ENCODE results near the gene STAMBPL1. TPM values are rescaled to one million over a fixed set of nuclear protein-coding genes. Genes with fewer than 3 reads are reported as not detected.
"Not testable (repeated sequence)": the region's sequence is repeated elsewhere in the genome, so short reads cannot be mapped to it uniquely, and the experiment has no call there.

Gene STAMBPL1
- total RNA-seq, 4 donors from 2014 or later: 13.3 to 35.8 (median 14.2) TPM

GRCh38 chr10:88877298-88877697, 2.7 kb upstream of the STAMBPL1 start:
- TF ChIP-seq POLR2A (IDR thresholded peaks at IDR 0.05): no peak
- no peak for TF ChIP-seq POLR2AphosphoS5 (IDR thresholded peaks at IDR 0.05)
- TF ChIP-seq, protein P1, sequence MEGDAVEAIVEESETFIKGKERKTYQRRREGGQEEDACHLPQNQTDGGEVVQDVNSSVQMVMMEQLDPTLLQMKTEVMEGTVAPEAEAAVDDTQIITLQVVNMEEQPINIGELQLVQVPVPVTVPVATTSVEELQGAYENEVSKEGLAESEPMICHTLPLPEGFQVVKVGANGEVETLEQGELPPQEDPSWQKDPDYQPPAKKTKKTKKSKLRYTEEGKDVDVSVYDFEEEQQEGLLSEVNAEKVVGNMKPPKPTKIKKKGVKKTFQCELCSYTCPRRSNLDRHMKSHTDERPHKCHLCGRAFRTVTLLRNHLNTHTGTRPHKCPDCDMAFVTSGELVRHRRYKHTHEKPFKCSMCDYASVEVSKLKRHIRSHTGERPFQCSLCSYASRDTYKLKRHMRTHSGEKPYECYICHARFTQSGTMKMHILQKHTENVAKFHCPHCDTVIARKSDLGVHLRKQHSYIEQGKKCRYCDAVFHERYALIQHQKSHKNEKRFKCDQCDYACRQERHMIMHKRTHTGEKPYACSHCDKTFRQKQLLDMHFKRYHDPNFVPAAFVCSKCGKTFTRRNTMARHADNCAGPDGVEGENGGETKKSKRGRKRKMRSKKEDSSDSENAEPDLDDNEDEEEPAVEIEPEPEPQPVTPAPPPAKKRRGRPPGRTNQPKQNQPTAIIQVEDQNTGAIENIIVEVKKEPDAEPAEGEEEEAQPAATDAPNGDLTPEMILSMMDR (IDR thresholded peaks at IDR 0.05): no peak
- no peak for TF ChIP-seq EP300 (IDR thresholded peaks at IDR 0.05)
- no peaks in the 10 kb centered on the region for H3K36me3 ChIP-seq
- no peaks in the 10 kb centered on the region for H3K9me3 ChIP-seq
- H3K27me3 ChIP-seq: no peaks in the 10 kb centered on the region
- H3K4me1 ChIP-seq: peaks cover 26% of the 10 kb centered on the region
- no peak overlapping the region for H3K4me3 ChIP-seq
- 93% methylated on average over 6 of the region's 6 CpGs for WGBS
- no peak for DNase-seq (ENCODE audit: low spot score in 2 of 2)
- H3K27ac ChIP-seq: no peak overlapping the region

DNA sequence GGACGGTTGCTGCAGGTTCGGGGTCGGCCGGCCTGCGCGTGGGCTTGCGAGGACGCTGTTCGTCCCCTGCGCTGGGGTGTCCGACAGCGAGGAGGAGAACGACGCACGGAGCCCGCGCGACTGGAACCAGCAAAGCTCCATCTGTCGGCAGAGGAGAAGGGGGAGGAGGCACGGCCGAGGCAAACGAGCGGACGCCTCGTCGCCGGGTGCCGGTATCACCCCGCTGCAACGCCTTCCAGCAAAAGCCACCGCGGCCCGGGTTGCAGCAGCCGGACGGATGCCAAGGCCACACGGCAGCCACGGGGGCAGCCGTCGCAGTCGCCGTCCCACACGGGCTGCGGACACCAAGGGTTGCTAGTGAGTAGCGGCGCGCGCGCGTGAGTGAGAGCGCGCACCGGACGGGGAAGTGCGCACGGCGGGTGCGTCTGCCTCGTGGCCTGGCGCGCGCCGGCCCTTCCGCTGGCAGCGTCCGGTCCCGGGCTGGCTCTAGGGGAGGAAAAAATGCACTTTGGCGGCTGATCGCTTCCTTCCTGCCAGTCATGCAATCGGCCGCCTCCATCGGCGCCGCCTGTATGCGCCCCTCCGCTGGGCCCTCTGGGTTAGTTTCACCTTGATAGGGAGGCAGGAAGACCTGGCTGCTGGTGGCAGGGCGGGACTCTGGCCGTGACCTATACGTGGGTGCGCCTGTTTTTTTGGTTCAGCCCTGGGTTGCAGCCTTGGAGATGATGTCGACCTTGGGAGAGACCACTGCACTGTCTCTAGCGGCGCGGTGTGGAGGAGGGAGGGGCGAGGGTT, 434 bp downstream of the STAMBPL1 start:
- no peaks in the 10 kb centered on the region for H3K27me3 ChIP-seq
- H3K4me1 ChIP-seq: peaks cover 36% of the 10 kb centered on the region
- peak; percentile 86 to 89 for DNase-seq (ENCODE audit: low spot score in 2 of 2)
- no peaks in the 10 kb centered on the region for H3K36me3 ChIP-seq
- 0% methylated on average over 38 of the region's 84 CpGs for WGBS
- peak overlapping the region; percentile 65 for H3K4me3 ChIP-seq
- TF ChIP-seq POLR2AphosphoS5 (IDR thresholded peaks at IDR 0.05) (peak; percentile 11 to 86 (median 77)), POLR2A (IDR thresholded peaks at IDR 0.05) (peak in 1 of 2 donors; percentile 69), EP300 (IDR thresholded peaks at IDR 0.05) (no peak)
- TF ChIP-seq, protein P1 (IDR thresholded peaks at IDR 0.05): peak in 1 of 2 donors; percentile 24
- no peaks in the 10 kb centered on the region for H3K9me3 ChIP-seq
- peak overlapping the region; percentile 93 for H3K27ac ChIP-seq

DNA sequence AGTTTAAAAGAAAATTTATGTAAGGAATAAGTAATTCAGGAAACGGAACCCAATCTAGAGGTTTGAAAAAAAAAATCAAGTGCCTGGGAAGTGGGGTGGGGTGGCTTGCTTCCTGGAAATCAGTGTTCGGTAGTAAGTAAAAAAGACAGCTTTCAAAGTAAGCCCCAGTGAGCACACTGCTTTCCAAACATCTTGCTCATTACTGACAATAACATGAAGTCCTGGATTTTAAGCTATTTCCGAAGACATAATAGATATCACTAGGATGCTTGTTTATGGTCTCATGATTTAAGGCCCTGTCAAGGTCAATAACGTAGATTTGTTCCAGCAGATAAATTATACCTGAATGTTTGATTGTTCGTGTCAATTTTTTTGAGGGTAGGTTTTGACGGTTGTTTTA, 1.3 kb downstream of the STAMBPL1 start:
- Histone ChIP-seq H3K9me3 (no peaks in the 10 kb centered on the region), H3K27ac (peak overlapping the region; percentile 93), H3K4me1 (peaks cover 36% of the 10 kb centered on the region), H3K27me3 (no peaks in the 10 kb centered on the region), H3K4me3 (peak overlapping the region; percentile 65), H3K36me3 (no peaks in the 10 kb centered on the region)
- TF ChIP-seq POLR2AphosphoS5 (IDR thresholded peaks at IDR 0.05) (no peak), EP300 (IDR thresholded peaks at IDR 0.05) (no peak), POLR2A (IDR thresholded peaks at IDR 0.05) (no peak)
- TF ChIP-seq, protein P1 (IDR thresholded peaks at IDR 0.05): no peak
- no peak for DNase-seq (ENCODE audit: low spot score in 2 of 2)
- 23% methylated on average over 6 of the region's 6 CpGs for WGBS

GRCh38 chr10:88881922-88882645, 2.0 kb downstream of the STAMBPL1 start:
- no peaks in the 10 kb centered on the region for H3K27me3 ChIP-seq
- TF ChIP-seq, protein P1 (IDR thresholded peaks at IDR 0.05): no peak
- TF ChIP-seq POLR2AphosphoS5 (IDR thresholded peaks at IDR 0.05) (no peak), EP300 (IDR thresholded peaks at IDR 0.05) (no peak), POLR2A (IDR thresholded peaks at IDR 0.05) (no peak)
- H3K4me3 ChIP-seq: peak overlapping the region; percentile 10
- H3K27ac ChIP-seq: peak overlapping the region; percentile 93
- H3K36me3 ChIP-seq: no peaks in the 10 kb centered on the region
- H3K4me1 ChIP-seq: peaks cover 36% of the 10 kb centered on the region
- 41% methylated on average over 5 of the region's 5 CpGs for WGBS
- DNase-seq (ENCODE audit: low spot score in 2 of 2): no peak
- no peaks in the 10 kb centered on the region for H3K9me3 ChIP-seq

DNA sequence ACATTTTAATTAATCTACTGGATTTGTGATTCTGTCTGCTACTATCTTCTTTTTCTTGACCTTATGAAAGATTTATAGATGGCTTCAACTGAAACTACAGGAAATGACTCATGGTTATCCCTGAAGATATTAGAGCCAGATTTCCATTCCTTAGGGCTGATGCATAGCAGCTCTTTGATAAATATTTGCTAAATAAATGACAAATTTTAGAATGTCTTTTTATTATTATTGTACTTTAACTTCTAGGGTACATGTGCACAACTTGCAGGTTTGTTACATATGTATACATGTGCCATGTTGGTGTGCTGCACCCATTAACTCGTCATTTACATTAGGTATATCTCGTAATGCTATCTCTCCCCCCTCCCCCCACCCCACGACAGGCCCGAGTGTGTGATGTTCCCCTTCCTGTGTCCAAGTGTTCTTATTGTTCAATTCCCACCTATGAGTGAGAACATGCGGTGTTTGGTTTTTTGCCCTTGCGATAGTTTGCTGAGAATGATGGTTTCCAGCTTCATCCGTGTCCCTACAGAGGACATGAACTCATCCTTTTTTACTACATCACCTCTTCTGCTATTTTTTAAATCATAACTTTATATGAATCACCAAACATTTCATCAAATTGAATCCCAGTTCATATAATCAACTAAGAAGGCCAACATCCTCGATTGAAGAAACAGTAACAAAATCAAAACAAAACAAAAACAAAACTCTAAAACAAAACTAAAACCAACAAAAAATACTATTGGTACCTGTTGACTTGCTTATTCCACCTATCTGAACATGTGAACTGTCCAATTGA, 2.8 kb downstream of the STAMBPL1 start:
- peaks cover 36% of the 10 kb centered on the region for H3K4me1 ChIP-seq
- not testable (repeated sequence) for DNase-seq (ENCODE audit: low spot score in 2 of 2); H3K27me3 ChIP-seq; H3K36me3 ChIP-seq; H3K9me3 ChIP-seq; H3K4me3 ChIP-seq; H3K27ac ChIP-seq
- WGBS: 54% methylated on average over 8 of the region's 8 CpGs
